Mesothelial cell of epicardium (in vitro differentiated cells): ENCODE measurements around the gene PDE6B. TPM values are rescaled to one million over a fixed set of nuclear protein-coding genes. Genes with fewer than 3 reads are reported as not detected.

ENCODE experiments used
- DNase-seq, 2 experiments: peaks; one replicate each; pipeline ENCODE4 v3.0.0; 2021; ENCODE audit warnings: low spot score in 2 of 2; ENCODE audit not compliant: unreplicated experiment in 2 of 2
- H3K27ac Mint-ChIP-seq: 2 replicates; pipeline ENCODE4 v1.8.0; 2021; ENCODE audit warnings: mixed read lengths
- H3K27me3 Mint-ChIP-seq: 2 replicates; pipeline ENCODE4 v1.8.0; 2021; ENCODE audit warnings: low read depth, mixed read lengths
- H3K36me3 Mint-ChIP-seq: 2 replicates; pipeline ENCODE4 v1.8.0; 2021; ENCODE audit warnings: mixed read lengths
- H3K4me1 Mint-ChIP-seq: 2 replicates; pipeline ENCODE4 v1.8.0; 2021; ENCODE audit warnings: mixed read lengths
- H3K4me3 Mint-ChIP-seq: 2 replicates; pipeline ENCODE4 v1.8.0; 2021; ENCODE audit warnings: mild to moderate bottlenecking, moderate library complexity, mixed read lengths
- H3K9me3 Mint-ChIP-seq: 2 replicates; pipeline ENCODE4 v1.8.0; 2021; ENCODE audit warnings: mixed read lengths
- total RNA-seq: library from RNA; stranded (reverse); gene quantifications from 3 replicates; pipeline ENCODE4 v1.2.1, GENCODE V29; 2021
- TF ChIP-seq, protein P1 (sequence below): fragments of 200-600 bp; sonication (generic); IDR thresholded peaks from one replicate; pipeline ENCODE4 v1.5.0; 2021; ENCODE audit warnings: antibody characterized with exemption; ENCODE audit not compliant: unreplicated experiment

Gene PDE6B
- total RNA-seq, 1 donor from 2014 or later, result 11.6 TPM

DNA sequence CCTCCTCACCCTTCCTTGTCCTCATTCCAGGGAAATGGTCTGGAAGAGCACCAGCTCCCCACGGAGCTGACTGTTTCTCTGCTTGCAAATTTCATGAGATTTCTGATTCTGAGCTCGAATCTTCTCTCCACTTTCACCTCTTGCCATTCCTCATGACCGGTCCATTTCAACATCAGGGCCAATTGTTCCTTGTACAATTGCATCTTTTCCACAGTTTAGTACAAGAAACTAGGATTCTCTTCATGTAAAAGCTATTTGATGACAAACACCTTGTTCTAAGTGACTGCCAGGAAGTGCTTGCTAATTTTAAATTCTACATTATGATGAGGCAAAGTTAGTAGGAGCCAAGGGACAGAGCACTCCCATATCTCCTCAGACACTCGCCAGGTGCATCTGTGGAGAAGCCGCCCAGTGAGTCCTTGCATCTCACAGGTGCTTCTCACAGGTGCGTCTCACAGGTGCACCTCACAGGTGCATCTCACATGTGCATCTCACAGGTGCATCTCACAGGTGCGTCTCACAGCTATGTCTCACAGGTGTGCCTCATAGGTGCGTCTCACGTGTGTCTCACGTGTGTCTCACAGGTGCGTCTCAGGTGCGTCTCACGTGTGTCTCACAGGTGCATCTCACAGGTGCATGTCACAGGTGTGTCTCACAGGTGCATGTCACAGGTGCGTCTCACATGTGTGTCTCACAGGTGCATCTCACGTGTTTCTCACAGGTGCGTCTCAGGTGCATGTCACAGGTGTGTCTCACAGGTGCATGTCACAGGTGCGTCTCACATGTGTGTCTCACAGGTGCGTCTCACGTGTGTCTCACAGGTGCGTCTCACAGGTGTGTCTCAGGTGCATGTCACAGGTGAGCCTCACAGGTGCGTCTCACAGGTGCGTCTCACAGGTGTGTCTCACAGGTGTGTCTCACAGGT lies 3.0 kb upstream of the PDE6B start:
- H3K27ac Mint-ChIP-seq, result no peak overlapping the region

DNA sequence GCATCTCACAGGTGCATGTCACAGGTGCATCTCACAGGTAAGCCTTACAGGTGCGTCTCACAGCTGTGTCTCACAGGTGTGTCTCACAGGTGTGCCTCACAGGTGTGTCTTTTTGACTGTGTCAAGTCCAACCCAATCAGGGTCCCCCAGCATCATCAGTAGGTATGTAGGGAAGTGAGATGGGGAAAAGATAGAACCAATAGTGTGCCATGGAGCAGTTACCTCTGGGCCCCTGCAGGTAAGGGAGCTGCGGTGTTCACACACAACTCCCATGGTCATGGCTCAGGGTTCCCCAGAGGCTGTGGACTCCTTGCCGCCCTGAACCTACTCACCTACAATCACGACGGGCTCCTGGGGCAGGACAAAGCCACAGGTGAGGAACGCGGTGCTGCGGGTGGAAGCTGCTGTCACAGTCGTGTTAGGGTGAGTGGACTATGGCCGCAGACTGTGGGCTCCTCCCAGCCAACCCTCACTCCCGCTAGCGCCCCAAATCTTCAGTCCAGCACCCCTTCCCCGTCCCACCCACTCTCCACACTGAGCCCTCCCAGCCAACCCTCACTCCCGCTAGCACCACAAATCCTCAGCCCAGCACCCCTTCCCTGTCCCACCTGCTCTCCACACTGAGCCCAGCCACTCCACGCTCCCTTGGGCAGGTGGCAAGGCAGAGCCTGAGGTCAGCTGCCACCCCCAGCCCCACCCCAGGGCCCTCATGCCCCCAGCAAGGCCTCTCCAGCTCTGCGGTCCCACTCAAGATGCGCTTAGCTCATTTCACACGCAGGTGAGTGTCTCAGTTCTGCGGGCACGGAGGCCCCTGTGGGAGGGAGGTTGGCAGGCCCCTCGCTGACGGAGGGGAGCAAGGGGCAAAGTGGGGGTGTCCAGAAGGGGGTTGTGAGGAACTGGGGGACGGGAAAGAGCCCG lies 2.1 kb upstream of the PDE6B start:
- Mint-ChIP-seq H3K27ac (no peak overlapping the region), H3K36me3 (no peaks in the 10 kb centered on the region), H3K4me1 (no peaks in the 10 kb centered on the region), H3K9me3 (no peaks in the 10 kb centered on the region), H3K4me3 (no peak overlapping the region), H3K27me3 (peaks cover 12% of the 10 kb centered on the region)
- DNase-seq, result no peak
- TF ChIP-seq, protein P1, sequence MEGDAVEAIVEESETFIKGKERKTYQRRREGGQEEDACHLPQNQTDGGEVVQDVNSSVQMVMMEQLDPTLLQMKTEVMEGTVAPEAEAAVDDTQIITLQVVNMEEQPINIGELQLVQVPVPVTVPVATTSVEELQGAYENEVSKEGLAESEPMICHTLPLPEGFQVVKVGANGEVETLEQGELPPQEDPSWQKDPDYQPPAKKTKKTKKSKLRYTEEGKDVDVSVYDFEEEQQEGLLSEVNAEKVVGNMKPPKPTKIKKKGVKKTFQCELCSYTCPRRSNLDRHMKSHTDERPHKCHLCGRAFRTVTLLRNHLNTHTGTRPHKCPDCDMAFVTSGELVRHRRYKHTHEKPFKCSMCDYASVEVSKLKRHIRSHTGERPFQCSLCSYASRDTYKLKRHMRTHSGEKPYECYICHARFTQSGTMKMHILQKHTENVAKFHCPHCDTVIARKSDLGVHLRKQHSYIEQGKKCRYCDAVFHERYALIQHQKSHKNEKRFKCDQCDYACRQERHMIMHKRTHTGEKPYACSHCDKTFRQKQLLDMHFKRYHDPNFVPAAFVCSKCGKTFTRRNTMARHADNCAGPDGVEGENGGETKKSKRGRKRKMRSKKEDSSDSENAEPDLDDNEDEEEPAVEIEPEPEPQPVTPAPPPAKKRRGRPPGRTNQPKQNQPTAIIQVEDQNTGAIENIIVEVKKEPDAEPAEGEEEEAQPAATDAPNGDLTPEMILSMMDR, result no peak

More for the DNA sequence above, 3.0 kb upstream of the PDE6B start:
- peaks cover 3% of the 10 kb centered on the region for H3K4me1 Mint-ChIP-seq
- no peaks in the 10 kb centered on the region for H3K9me3 Mint-ChIP-seq
- TF ChIP-seq, protein P1, result no peak
- no peak overlapping the region for H3K4me3 Mint-ChIP-seq
- DNase-seq, result no peak
- no peaks in the 10 kb centered on the region for H3K36me3 Mint-ChIP-seq
- peaks cover 15% of the 10 kb centered on the region for H3K27me3 Mint-ChIP-seq

DNA sequence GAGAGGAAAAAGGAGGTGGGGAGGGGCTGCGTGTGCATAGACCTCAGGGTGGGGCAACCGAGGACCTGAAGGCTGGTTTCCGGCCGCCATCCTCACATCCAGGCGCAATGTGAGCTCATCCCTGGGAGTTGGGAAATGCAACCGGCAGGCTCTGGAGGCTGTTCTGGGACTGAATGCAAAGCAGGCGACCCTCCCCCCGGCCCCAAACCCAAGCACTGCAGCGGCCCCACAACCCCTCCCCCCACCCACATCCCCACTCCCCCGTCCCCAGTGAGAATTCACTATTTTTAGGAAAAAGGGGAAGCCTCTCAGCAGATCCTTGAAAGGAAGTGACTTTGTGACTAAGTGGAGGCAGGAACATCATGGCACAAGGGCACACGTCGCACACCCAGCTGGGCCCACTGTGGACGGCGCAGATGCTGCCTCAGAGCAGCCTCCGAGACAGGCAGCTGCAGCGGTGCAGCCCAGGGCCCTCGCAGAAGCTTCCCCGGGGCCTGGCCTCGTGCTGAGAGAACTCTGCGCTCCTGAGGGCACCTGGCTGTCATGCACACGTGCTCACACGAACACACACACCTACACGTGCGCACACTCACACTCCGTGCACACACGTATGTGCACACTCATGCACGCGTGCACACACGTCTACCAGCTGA lies 1.3 kb upstream of the PDE6B start:
- DNase-seq, result no peak
- H3K4me1 Mint-ChIP-seq, result no peaks in the 10 kb centered on the region
- H3K4me3 Mint-ChIP-seq, result no peak overlapping the region
- no peaks in the 10 kb centered on the region for H3K9me3 Mint-ChIP-seq
- peaks cover 12% of the 10 kb centered on the region for H3K27me3 Mint-ChIP-seq
- TF ChIP-seq, protein P1, result no peak
- no peak overlapping the region for H3K27ac Mint-ChIP-seq
- H3K36me3 Mint-ChIP-seq, result no peaks in the 10 kb centered on the region

DNA sequence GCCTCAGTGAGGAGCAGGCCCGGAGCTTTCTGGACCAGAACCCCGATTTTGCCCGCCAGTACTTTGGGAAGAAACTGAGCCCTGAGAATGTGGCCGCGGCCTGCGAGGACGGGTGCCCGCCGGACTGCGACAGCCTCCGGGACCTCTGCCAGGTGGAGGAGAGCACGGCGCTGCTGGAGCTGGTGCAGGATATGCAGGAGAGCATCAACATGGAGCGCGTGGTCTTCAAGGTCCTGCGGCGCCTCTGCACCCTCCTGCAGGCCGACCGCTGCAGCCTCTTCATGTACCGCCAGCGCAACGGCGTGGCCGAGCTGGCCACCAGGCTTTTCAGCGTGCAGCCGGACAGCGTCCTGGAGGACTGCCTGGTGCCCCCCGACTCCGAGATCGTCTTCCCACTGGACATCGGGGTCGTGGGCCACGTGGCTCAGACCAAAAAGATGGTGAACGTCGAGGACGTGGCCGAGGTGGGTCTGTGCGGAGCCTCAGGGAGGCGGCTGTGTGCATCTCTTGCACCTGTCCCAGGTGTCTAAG lies 323 bp downstream of the PDE6B start:
- Mint-ChIP-seq H3K27me3 (peaks cover 8% of the 10 kb centered on the region), H3K4me1 (no peaks in the 10 kb centered on the region), H3K36me3 (no peaks in the 10 kb centered on the region), H3K9me3 (no peaks in the 10 kb centered on the region), H3K27ac (no peak overlapping the region), H3K4me3 (no peak overlapping the region)
- DNase-seq, result no peak
- TF ChIP-seq, protein P1, result no peak
